ENCODE results near the gene TBCCD1.

DNA sequence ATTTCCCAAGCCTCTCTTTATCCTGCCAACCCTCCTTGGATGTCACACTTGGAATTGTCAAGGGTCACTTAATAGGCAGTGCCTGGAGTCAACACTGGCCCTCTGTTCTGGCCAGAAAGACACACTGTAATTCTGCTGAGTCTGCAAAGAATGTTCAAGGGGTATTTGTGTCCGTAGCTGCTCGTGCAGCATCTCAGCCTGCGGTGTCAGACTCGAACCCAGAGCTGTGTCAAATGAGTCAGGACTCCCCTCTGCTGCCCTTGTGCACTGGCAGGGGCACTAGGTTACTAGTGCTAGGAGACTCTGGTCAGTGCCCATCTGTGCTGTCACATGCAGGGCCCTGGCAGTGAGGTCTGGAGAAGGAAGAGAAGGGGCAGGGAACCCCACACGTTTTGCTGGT is 44.9 kb upstream of the TBCCD1 start:
- TF ChIP-seq, protein P1, sequence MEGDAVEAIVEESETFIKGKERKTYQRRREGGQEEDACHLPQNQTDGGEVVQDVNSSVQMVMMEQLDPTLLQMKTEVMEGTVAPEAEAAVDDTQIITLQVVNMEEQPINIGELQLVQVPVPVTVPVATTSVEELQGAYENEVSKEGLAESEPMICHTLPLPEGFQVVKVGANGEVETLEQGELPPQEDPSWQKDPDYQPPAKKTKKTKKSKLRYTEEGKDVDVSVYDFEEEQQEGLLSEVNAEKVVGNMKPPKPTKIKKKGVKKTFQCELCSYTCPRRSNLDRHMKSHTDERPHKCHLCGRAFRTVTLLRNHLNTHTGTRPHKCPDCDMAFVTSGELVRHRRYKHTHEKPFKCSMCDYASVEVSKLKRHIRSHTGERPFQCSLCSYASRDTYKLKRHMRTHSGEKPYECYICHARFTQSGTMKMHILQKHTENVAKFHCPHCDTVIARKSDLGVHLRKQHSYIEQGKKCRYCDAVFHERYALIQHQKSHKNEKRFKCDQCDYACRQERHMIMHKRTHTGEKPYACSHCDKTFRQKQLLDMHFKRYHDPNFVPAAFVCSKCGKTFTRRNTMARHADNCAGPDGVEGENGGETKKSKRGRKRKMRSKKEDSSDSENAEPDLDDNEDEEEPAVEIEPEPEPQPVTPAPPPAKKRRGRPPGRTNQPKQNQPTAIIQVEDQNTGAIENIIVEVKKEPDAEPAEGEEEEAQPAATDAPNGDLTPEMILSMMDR (IDR thresholded peaks at IDR 0.05; ENCODE audit: low read length): no peak
- TF ChIP-seq EZH2 (IDR thresholded peaks at IDR 0.05; ENCODE audit: borderline replicate concordance, low read length): no peak

Measured in OCI-LY1 (cell line).